ENCODE data around the gene FRS2.

Gene FRS2

DNA sequence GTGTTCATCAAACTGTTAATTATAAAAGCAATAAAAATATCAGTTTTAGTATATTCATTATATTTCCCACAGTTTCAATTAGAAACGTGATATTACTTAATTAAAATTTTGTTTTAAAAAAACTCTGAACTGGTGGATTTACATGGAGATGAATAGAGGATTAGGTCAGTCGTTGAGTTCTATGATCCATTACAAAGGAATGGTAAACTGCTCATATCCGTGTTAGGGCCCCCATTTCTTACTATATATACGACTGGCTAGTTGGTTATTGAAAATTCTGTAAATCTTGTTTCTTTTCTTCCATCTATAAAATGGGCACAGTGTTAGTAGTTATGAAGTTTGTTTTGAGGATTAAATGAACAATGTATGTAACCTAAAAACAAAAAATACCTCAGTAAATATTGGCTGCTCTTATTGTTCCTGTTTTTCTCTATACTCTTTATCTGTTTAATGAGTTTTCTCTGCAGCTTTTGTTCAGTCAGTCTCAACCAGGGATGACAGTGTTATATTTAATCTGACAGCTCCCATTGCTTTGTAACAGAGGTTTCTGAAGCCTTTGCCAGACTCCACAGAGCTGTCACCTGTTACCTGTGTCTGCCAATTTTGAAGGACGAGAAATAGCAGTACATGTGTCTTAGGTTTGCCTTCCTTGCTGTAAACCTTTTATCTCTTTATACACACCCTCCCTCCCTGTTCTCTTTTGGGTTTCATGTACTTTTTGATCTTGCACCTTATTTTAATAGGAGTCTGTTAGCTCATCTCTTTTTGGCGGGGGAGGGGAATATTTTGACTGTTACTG is 41.5 kb downstream of the FRS2 start:
- H3K27ac ChIP-seq, result no peak overlapping the region
- DNase-seq (ENCODE audit: low spot score), result no peak
- TF ChIP-seq, protein P1, sequence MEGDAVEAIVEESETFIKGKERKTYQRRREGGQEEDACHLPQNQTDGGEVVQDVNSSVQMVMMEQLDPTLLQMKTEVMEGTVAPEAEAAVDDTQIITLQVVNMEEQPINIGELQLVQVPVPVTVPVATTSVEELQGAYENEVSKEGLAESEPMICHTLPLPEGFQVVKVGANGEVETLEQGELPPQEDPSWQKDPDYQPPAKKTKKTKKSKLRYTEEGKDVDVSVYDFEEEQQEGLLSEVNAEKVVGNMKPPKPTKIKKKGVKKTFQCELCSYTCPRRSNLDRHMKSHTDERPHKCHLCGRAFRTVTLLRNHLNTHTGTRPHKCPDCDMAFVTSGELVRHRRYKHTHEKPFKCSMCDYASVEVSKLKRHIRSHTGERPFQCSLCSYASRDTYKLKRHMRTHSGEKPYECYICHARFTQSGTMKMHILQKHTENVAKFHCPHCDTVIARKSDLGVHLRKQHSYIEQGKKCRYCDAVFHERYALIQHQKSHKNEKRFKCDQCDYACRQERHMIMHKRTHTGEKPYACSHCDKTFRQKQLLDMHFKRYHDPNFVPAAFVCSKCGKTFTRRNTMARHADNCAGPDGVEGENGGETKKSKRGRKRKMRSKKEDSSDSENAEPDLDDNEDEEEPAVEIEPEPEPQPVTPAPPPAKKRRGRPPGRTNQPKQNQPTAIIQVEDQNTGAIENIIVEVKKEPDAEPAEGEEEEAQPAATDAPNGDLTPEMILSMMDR (conservative IDR thresholded peaks at IDR 0.05; ENCODE audit: low read depth), result no peak
- CTCF ChIA-PET, result interaction anchor here (1.1 kb wide), 1 partner anchor 15 kb away, joined by 3 read pairs; no protein-coding TSS in a partner anchor
- POLR2A ChIA-PET (ENCODE audit: low non-redundant PET), result no interaction called here

DNA sequence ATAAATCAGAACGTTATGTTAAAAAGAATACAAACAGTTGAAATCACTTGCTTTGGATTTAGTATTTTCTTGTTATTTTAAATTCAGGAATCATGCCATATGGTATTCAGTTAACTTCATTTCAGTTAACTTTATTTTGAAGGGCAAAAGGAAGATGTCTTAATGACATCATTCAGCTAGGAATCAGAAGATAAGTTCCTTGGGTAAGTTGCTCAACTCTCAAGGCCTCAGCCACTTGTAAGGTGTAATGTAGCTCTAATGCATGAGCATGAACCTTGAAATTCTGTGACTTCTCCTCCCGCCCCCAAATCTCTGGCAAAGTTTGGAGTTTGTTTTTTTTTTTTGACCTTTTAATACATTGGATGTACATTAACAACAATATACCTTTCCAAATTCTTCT is 42.6 kb downstream of the FRS2 start:
- ChIA-PET POLR2A (ENCODE audit: low non-redundant PET) (no interaction called here), CTCF (no interaction called here)
- TF ChIP-seq, protein P1 (conservative IDR thresholded peaks at IDR 0.05; ENCODE audit: low read depth), result no peak
- H3K27ac ChIP-seq, result no peak overlapping the region
- no peak for DNase-seq (ENCODE audit: low spot score)

DNA sequence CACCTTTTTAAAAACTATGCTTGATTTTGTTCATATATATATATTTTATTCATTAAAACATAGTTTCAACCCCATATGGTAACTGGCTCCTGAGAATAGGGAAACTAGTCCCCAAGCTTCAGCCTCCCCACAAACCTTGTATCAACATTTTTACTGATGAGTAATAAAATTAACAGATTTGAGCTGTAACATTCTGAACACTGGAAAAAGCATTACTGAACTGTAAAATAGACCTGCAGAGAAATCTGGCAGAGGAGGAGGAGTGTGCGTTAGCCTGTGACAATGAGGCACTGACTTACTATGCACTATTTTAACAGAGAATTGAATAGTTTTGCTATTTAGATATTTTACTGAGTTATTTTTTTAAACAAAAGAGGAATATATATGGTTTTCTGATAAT is 43.1 kb downstream of the FRS2 start:
- no peak for DNase-seq (ENCODE audit: low spot score)
- TF ChIP-seq, protein P1 (conservative IDR thresholded peaks at IDR 0.05; ENCODE audit: low read depth), result no peak
- H3K27ac ChIP-seq, result no peak overlapping the region
- ChIA-PET CTCF (no interaction called here), POLR2A (ENCODE audit: low non-redundant PET) (no interaction called here)

DNA sequence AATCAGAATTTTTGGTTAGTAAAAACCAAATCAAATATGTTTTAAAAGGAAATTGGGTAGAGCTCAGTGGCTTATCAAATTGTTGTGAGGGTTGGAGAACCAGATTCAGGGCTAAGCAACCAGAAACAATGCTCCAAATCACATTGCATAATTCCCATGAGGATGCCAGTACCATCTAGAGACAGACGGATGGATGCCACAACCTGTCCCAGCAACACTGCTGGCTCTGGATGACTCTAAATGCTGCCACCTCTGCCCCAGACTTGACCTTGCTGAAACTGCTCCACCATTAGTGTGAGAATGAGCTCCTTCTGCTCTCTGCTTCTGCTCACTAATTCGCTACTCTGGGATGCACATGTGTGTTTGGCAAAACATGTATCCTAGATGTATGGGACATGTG is 43.9 kb downstream of the FRS2 start:
- TF ChIP-seq, protein P1 (conservative IDR thresholded peaks at IDR 0.05; ENCODE audit: low read depth), result no peak
- H3K27ac ChIP-seq, result no peak overlapping the region
- ChIA-PET CTCF (no interaction called here), POLR2A (ENCODE audit: low non-redundant PET) (no interaction called here)
- no peak for DNase-seq (ENCODE audit: low spot score)

DNA sequence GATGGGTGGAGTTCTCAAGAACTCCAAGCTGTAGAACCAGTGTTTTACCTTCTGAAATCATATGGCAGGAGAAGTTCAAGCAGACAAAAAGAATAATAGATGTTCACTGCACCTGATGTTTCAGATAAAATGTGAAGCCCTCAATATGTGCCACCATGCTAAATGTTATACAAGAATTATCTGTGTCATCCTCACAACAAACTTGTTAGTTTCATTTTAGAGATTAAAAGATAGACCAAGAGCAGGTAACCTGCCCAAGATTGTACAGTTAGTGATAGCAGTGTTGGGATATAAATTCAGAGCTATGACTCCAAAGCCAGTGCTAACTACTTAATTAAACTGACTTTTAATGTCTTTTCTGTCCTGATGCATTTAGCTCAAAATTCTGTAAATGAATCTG is 44.7 kb downstream of the FRS2 start:
- POLR2A ChIA-PET (ENCODE audit: low non-redundant PET), result no interaction called here

DNA sequence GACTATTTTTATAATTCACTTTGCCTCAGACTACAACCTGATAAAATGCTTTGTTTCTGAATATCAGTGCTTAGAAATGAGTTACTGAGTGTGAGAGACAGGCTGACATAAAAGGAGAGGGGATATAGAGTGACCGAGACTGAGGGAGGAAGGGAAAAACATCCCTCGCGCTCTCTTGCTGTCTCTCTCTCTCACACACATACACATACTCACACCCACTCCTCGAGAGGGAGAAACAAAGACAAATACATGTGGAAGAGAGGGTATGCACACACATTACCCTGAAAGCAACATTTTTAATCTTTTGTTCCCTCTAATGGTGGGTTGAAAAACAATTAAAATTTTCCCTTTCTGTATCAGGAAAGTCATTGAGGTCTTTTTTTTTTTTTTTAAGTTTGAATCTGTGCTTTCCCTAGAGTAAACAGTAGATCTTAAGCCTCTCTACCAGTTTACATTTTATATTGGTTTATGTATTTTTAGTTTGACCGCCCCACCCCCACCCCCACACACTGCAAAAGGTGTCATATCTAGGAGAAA is 45.3 kb downstream of the FRS2 start:
- TF ChIP-seq, protein P1 (conservative IDR thresholded peaks at IDR 0.05; ENCODE audit: low read depth), result no peak
- ChIA-PET CTCF (no interaction called here), POLR2A (ENCODE audit: low non-redundant PET) (no interaction called here)
- H3K27ac ChIP-seq, result no peak overlapping the region
- no peak for DNase-seq (ENCODE audit: low spot score)

More for the DNA sequence above, 44.7 kb downstream of the FRS2 start:
- no peak for DNase-seq (ENCODE audit: low spot score)
- no peak overlapping the region for H3K27ac ChIP-seq
- TF ChIP-seq, protein P1 (conservative IDR thresholded peaks at IDR 0.05; ENCODE audit: low read depth), result no peak
- CTCF ChIA-PET, result no interaction called here

All from RWPE1 (cell line).